SH-SY5Y (cell line): ENCODE results near the gene ZCCHC24.

Source experiments
- GATA2 ChIP-seq: IDR thresholded peaks from 2 replicates; pipeline ENCODE4 v1.6.1; 2011; ENCODE audit warnings: mild to moderate bottlenecking, low read depth, low read length
- GATA3 ChIP-seq: IDR thresholded peaks from 2 replicates; pipeline ENCODE4 v1.6.1; 2011; ENCODE audit warnings: low read depth, mild to moderate bottlenecking, low read length, moderate library complexity

- no peak for TF ChIP-seq GATA3
- TF ChIP-seq GATA2 = no peak
Observed at GRCh38 chr10:79397575-79398303, 47.7 kb downstream of the ZCCHC24 start.
